WTC11 (cell line): ENCODE measurements around the gene NPLOC4. TPM values are rescaled to one million over a fixed set of nuclear protein-coding genes. Genes with fewer than 3 reads are reported as not detected.

Experiments
- ATF1 ChIP-seq: sonication (generic); formaldehyde crosslinking; IDR thresholded peaks from 2 replicates; pipeline ENCODE4 v1.8.1; 2023; ENCODE audit warnings: mild to moderate bottlenecking, moderate library complexity, missing genetic modification reagents
- ATF2 ChIP-seq: sonication (generic); formaldehyde crosslinking; IDR thresholded peaks from 2 replicates; pipeline ENCODE4 v1.8.1; 2022; ENCODE audit warnings: low read depth, missing genetic modification reagents, borderline replicate concordance
- CBFB ChIP-seq: sonication (generic); formaldehyde crosslinking; IDR thresholded peaks from 2 replicates; pipeline ENCODE4 v1.8.1; 2022; ENCODE audit warnings: mild to moderate bottlenecking, low read depth, missing genetic modification reagents
- CREB1 ChIP-seq: sonication (generic); formaldehyde crosslinking; IDR thresholded peaks from 2 replicates; pipeline ENCODE4 v1.8.0; 2023; ENCODE audit warnings: mild to moderate bottlenecking, missing genetic modification reagents
- E2F4 ChIP-seq: sonication (generic); formaldehyde crosslinking; IDR thresholded peaks from 2 replicates; pipeline ENCODE4 v1.8.1; 2022; ENCODE audit warnings: low read depth, mild to moderate bottlenecking, moderate library complexity, missing genetic modification reagents, borderline replicate concordance
- ELF4 ChIP-seq: sonication (generic); formaldehyde crosslinking; IDR thresholded peaks from 2 replicates; pipeline ENCODE4 v1.8.1; 2022; ENCODE audit warnings: low read depth, mild to moderate bottlenecking, moderate library complexity, missing genetic modification reagents
- EMX1 ChIP-seq: fragments of 250-450 bp; sonication (Bioruptor Pico); IDR thresholded peaks from 2 replicates; pipeline ENCODE4 v1.8.0; 2021; ENCODE audit warnings: mild to moderate bottlenecking
- FOXJ3 ChIP-seq: sonication (generic); formaldehyde crosslinking; IDR thresholded peaks from 2 replicates; pipeline ENCODE4 v1.9.0; 2021; ENCODE audit warnings: missing genetic modification reagents, mild to moderate bottlenecking, borderline replicate concordance
- GABPB1 ChIP-seq: sonication (generic); formaldehyde crosslinking; IDR thresholded peaks from 2 replicates; pipeline ENCODE4 v1.8.1; 2023; ENCODE audit warnings: mild to moderate bottlenecking, missing genetic modification reagents
- GTF2I ChIP-seq: fragments of 250-450 bp; sonication (Bioruptor Pico); conservative IDR thresholded peaks from 2 replicates; pipeline ENCODE4 v1.4.0; 2021; ENCODE audit warnings: mild to moderate bottlenecking
- HMGA2 ChIP-seq: fragments of 250-450 bp; sonication (Bioruptor Pico); IDR thresholded peaks from 2 replicates; pipeline ENCODE4 v1.4.0; 2021; ENCODE audit warnings: mild to moderate bottlenecking, moderate library complexity
- MYBL2 ChIP-seq: sonication (generic); formaldehyde crosslinking; IDR thresholded peaks from 2 replicates; pipeline ENCODE4 v1.8.1; 2023; ENCODE audit warnings: mild to moderate bottlenecking, moderate library complexity, missing genetic modification reagents
- NFATC4 ChIP-seq: fragments of 250-450 bp; sonication (Bioruptor Pico); IDR thresholded peaks from 2 replicates; pipeline ENCODE4 v1.9.0; 2021; ENCODE audit warnings: mild to moderate bottlenecking
- RELA ChIP-seq: sonication (generic); formaldehyde crosslinking; IDR thresholded peaks from 2 replicates; pipeline ENCODE4 v1.8.1; 2022; ENCODE audit warnings: missing genetic modification reagents, mild to moderate bottlenecking, borderline replicate concordance
- RORB ChIP-seq: fragments of 250-450 bp; sonication (Bioruptor Pico); IDR thresholded peaks from 2 replicates; pipeline ENCODE4 v1.9.0; 2021; ENCODE audit warnings: mild to moderate bottlenecking
- SP1 ChIP-seq: sonication (generic); formaldehyde crosslinking; conservative IDR thresholded peaks from 2 replicates; pipeline ENCODE4 v1.8.1; 2022; ENCODE audit warnings: missing genetic modification reagents
- STAT6 ChIP-seq: sonication (generic); formaldehyde crosslinking; conservative IDR thresholded peaks from 2 replicates; pipeline ENCODE4 v1.8.1; 2023; ENCODE audit warnings: mild to moderate bottlenecking, low read depth, missing genetic modification reagents, moderate library complexity
- TP53 ChIP-seq: sonication (generic); formaldehyde crosslinking; IDR thresholded peaks from 2 replicates; pipeline ENCODE4 v1.8.1; 2023; ENCODE audit warnings: mild to moderate bottlenecking, missing genetic modification reagents
- USF1 ChIP-seq: sonication (generic); formaldehyde crosslinking; IDR thresholded peaks from 2 replicates; pipeline ENCODE4 v1.8.0; 2022; ENCODE audit warnings: mild to moderate bottlenecking, missing genetic modification reagents
- ZMAT4 ChIP-seq: fragments of 250-450 bp; sonication (Bioruptor Pico); IDR thresholded peaks from 2 replicates; pipeline ENCODE4 v1.9.0; 2021; ENCODE audit warnings: mild to moderate bottlenecking
- ZNF219 ChIP-seq: sonication (generic); formaldehyde crosslinking; IDR thresholded peaks from 2 replicates; pipeline ENCODE4 v1.8.0; 2023; ENCODE audit warnings: missing genetic modification reagents, mild to moderate bottlenecking, borderline replicate concordance
- ZNF232 ChIP-seq: sonication (generic); formaldehyde crosslinking; IDR thresholded peaks from 2 replicates; pipeline ENCODE4 v1.8.0; 2022; ENCODE audit warnings: mild to moderate bottlenecking, missing genetic modification reagents
- ZNF263 ChIP-seq: sonication (generic); formaldehyde crosslinking; IDR thresholded peaks from 2 replicates; pipeline ENCODE4 v1.8.1; 2022; ENCODE audit warnings: low read depth, mild to moderate bottlenecking, moderate library complexity, missing genetic modification reagents
- ZNF416 ChIP-seq: fragments of 250-450 bp; sonication (Bioruptor Pico); IDR thresholded peaks from 2 replicates; pipeline ENCODE4 v1.9.0; 2021; ENCODE audit warnings: mild to moderate bottlenecking, inconsistent platforms
- ZNF423 ChIP-seq: fragments of 250-450 bp; sonication (Bioruptor Pico); IDR thresholded peaks from 2 replicates; pipeline ENCODE4 v2.1.2; 2022; ENCODE audit warnings: mild to moderate bottlenecking, moderate library complexity
- ZNF671 ChIP-seq: fragments of 250-450 bp; sonication (Bioruptor Pico); IDR thresholded peaks from 2 replicates; pipeline ENCODE4 v1.8.0; 2021; ENCODE audit warnings: mild to moderate bottlenecking
- total RNA-seq: library from RNA; stranded (reverse); gene quantifications from 3 replicates; pipeline ENCODE4 v1.2.3, GENCODE V29; 2021
- TF ChIP-seq, protein P1 (sequence below): sonication (generic); formaldehyde crosslinking; IDR thresholded peaks from 2 replicates; pipeline ENCODE4 v1.8.0; 2023; ENCODE audit warnings: mild to moderate bottlenecking, missing genetic modification reagents
- TF ChIP-seq, protein P2 (sequence below): sonication (generic); formaldehyde crosslinking; IDR thresholded peaks from 2 replicates; pipeline ENCODE4 v1.8.0; 2023; ENCODE audit warnings: missing genetic modification reagents
- TF ChIP-seq, protein P3 (sequence below): sonication (generic); formaldehyde crosslinking; IDR thresholded peaks from 2 replicates; pipeline ENCODE4 v1.8.1; 2023; ENCODE audit warnings: mild to moderate bottlenecking, missing genetic modification reagents

The NPLOC4 gene
- total RNA-seq, 1 experiment from 2014 or later, result 83.5 TPM

GRCh38 chr17:81518785-81519283 lies 118.1 kb downstream of the NPLOC4 start (continued):
- no peak for TF ChIP-seq STAT6 (CRISPR knock-in tag)
- 0 out of 2 replicates have a peak, but pooled peaks have one; percentile 77 for TF ChIP-seq E2F4
- no peak for TF ChIP-seq ZNF263
- no peak for TF ChIP-seq CBFB (CRISPR knock-in tag)
- TF ChIP-seq ATF2 (CRISPR knock-in tag), result no peak
- TF ChIP-seq, protein P1, sequence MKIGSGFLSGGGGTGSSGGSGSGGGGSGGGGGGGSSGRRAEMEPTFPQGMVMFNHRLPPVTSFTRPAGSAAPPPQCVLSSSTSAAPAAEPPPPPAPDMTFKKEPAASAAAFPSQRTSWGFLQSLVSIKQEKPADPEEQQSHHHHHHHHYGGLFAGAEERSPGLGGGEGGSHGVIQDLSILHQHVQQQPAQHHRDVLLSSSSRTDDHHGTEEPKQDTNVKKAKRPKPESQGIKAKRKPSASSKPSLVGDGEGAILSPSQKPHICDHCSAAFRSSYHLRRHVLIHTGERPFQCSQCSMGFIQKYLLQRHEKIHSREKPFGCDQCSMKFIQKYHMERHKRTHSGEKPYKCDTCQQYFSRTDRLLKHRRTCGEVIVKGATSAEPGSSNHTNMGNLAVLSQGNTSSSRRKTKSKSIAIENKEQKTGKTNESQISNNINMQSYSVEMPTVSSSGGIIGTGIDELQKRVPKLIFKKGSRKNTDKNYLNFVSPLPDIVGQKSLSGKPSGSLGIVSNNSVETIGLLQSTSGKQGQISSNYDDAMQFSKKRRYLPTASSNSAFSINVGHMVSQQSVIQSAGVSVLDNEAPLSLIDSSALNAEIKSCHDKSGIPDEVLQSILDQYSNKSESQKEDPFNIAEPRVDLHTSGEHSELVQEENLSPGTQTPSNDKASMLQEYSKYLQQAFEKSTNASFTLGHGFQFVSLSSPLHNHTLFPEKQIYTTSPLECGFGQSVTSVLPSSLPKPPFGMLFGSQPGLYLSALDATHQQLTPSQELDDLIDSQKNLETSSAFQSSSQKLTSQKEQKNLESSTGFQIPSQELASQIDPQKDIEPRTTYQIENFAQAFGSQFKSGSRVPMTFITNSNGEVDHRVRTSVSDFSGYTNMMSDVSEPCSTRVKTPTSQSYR, result no peak
- TF ChIP-seq MYBL2 (CRISPR knock-in tag), result no peak
- TF ChIP-seq, protein P2, sequence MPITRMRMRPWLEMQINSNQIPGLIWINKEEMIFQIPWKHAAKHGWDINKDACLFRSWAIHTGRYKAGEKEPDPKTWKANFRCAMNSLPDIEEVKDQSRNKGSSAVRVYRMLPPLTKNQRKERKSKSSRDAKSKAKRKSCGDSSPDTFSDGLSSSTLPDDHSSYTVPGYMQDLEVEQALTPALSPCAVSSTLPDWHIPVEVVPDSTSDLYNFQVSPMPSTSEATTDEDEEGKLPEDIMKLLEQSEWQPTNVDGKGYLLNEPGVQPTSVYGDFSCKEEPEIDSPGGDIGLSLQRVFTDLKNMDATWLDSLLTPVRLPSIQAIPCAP (CRISPR knock-in tag), result no peak
- TF ChIP-seq SP1, result no peak; the same call in 1 of the 2 replicates
- no peak for TF ChIP-seq ZNF671
- no peak for TF ChIP-seq ZNF219 (CRISPR knock-in tag)
- no peak for TF ChIP-seq USF1 (CRISPR knock-in tag)
- 0 out of 2 replicates have a peak, but pooled peaks have one; percentile 13 for TF ChIP-seq RELA (CRISPR knock-in tag)
- peak; percentile 65; the same call in 1 of the 2 replicates for TF ChIP-seq TP53 (CRISPR knock-in tag)
- peak; percentile 13; the same call in 1 of the 2 replicates for TF ChIP-seq ZNF416 (CRISPR knock-in tag)
- no peak for TF ChIP-seq EMX1 (CRISPR knock-in tag)
- TF ChIP-seq ZNF232 (CRISPR knock-in tag), result 0 out of 2 replicates have a peak, but pooled peaks have one; percentile 76
- no peak for TF ChIP-seq ATF1 (CRISPR knock-in tag)
- TF ChIP-seq GTF2I (CRISPR knock-in tag), result no peak
- no peak for TF ChIP-seq ELF4
- TF ChIP-seq FOXJ3, result no peak
- no peak for TF ChIP-seq GABPB1 (CRISPR knock-in tag)
- TF ChIP-seq, protein P3, sequence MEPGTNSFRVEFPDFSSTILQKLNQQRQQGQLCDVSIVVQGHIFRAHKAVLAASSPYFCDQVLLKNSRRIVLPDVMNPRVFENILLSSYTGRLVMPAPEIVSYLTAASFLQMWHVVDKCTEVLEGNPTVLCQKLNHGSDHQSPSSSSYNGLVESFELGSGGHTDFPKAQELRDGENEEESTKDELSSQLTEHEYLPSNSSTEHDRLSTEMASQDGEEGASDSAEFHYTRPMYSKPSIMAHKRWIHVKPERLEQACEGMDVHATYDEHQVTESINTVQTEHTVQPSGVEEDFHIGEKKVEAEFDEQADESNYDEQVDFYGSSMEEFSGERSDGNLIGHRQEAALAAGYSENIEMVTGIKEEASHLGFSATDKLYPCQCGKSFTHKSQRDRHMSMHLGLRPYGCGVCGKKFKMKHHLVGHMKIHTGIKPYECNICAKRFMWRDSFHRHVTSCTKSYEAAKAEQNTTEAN (CRISPR knock-in tag), result peak; percentile 67; the same call in 1 of the 2 replicates
- no peak for TF ChIP-seq HMGA2 (CRISPR knock-in tag)
- TF ChIP-seq ZNF423, result no peak
- no peak for TF ChIP-seq ZMAT4 (CRISPR knock-in tag)
- TF ChIP-seq NFATC4 (CRISPR knock-in tag), result no peak
- TF ChIP-seq RORB, result no peak
- TF ChIP-seq CREB1 (CRISPR knock-in tag), result 0 out of 2 replicates have a peak, but pooled peaks have one; percentile 39
